Measurements from ENCODE around the gene SCTR. TPM values are rescaled to one million over a fixed set of nuclear protein-coding genes. Genes with fewer than 3 reads are reported as not detected.

Gene SCTR
- total RNA-seq, 2 experiments from 2014 or later, result not detected

DNA sequence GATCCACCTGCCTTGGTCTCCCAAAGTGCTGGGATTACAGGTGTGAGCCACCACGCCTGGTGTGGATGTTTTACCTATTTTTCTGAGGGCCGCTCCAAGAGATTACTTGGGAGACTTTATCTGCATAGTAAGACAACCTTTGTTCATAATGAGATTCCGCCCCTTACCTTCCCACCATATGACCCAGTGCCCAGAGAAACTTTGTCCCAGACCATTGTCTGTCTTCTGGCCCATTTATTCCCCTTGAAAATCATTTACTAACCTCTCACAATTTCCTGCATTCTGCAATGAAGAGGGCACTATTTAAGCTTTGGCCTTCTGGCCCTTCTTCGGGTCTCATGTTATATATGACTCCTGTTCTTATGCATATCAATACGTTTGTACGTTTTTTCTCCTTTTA is 106.4 kb downstream of the SCTR start:
- Mint-ChIP-seq H3K9me3 (peaks cover 5% of the 10 kb centered on the region), H3K4me3 (no peak overlapping the region), H3K27ac (no peak overlapping the region), H3K36me3 (ENCODE audit: low read depth) (no peaks in the 10 kb centered on the region), H3K27me3 (peaks cover 10% of the 10 kb centered on the region), H3K4me1 (ENCODE audit: low read depth) (no peaks in the 10 kb centered on the region)
- no peak for DNase-seq
- no peak for ATAC-seq
- TF ChIP-seq, protein P1, sequence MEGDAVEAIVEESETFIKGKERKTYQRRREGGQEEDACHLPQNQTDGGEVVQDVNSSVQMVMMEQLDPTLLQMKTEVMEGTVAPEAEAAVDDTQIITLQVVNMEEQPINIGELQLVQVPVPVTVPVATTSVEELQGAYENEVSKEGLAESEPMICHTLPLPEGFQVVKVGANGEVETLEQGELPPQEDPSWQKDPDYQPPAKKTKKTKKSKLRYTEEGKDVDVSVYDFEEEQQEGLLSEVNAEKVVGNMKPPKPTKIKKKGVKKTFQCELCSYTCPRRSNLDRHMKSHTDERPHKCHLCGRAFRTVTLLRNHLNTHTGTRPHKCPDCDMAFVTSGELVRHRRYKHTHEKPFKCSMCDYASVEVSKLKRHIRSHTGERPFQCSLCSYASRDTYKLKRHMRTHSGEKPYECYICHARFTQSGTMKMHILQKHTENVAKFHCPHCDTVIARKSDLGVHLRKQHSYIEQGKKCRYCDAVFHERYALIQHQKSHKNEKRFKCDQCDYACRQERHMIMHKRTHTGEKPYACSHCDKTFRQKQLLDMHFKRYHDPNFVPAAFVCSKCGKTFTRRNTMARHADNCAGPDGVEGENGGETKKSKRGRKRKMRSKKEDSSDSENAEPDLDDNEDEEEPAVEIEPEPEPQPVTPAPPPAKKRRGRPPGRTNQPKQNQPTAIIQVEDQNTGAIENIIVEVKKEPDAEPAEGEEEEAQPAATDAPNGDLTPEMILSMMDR (IDR thresholded peaks at IDR 0.05), result no peak
- intact Hi-C loops (cut with micrococcal nuclease), result no loop called here
- CTCF ChIA-PET, result no interaction called here
- POLR2A ChIA-PET, result no interaction called here

DNA sequence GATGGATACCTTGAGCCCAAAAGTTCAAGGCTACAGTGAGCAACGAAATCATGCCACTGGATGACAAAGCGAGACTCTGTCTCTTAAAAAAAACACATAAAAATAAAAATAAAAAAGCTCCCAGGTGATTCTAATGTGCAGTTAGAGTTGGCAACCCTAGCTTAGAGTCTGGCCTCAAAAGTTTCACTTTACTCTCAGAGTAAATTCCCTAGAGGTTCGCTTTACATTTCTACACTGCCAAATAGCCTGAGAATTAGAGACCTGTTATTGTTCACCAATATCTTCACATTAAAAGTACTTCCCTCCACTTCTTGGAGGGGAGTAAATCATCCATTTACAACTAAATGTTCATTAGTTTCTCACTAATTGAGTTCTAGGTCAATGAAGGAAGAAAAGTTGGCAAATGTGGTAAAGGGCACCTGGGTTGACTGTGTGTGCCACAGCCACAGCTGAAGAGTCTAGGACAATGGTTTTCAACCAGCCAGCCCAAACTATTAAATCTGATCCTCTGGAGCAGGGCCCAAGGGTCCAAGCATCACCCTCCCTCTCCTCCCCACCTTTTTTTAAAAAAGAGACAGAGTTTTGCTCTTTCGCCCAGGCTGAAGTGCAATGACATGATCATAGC is 107.9 kb downstream of the SCTR start:
- Mint-ChIP-seq H3K27ac (no peak overlapping the region), H3K27me3 (peaks cover 2% of the 10 kb centered on the region), H3K4me1 (ENCODE audit: low read depth) (no peaks in the 10 kb centered on the region), H3K4me3 (no peak overlapping the region), H3K9me3 (no peaks in the 10 kb centered on the region), H3K36me3 (ENCODE audit: low read depth) (no peaks in the 10 kb centered on the region)
- CTCF ChIA-PET, result interaction anchor here (0.7 to 1.5 kb wide), 2 partner anchors 8 to 60 kb away, joined by 4 to 5 read pairs; no protein-coding TSS in a partner anchor
- ATAC-seq, result no peak
- intact Hi-C loops (cut with micrococcal nuclease), result no loop called here
- TF ChIP-seq, protein P1 (IDR thresholded peaks at IDR 0.05), result no peak
- POLR2A ChIA-PET, result interaction anchor here (0.9 kb wide), 1 partner anchor 18 kb away, joined by 3 read pairs; no protein-coding TSS in a partner anchor
- DNase-seq, result no peak

DNA sequence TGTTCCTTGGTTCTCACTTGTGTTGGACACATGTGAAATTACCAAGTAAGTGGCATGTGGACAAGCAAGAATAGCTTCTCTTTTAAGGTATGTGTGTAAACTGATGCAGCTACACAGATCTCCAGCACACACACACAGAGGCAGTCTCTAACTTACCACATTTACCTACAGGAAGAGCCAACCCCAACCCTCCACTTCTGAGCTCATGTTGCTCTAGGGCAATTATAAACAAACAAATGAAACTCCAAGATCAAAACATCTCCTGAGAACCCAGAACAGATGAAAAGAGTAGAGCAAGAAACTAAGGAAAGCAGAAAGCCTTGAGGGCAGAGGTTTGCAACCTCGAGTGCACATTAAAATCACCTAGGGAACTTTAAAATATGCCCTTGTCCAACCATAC is 108.7 kb downstream of the SCTR start:
- Mint-ChIP-seq H3K36me3 (ENCODE audit: low read depth) (no peaks in the 10 kb centered on the region), H3K4me3 (no peak overlapping the region), H3K4me1 (ENCODE audit: low read depth) (no peaks in the 10 kb centered on the region), H3K9me3 (no peaks in the 10 kb centered on the region), H3K27me3 (peaks cover 2% of the 10 kb centered on the region), H3K27ac (no peak overlapping the region)
- CTCF ChIA-PET, result no interaction called here
- TF ChIP-seq, protein P1 (IDR thresholded peaks at IDR 0.05), result no peak
- POLR2A ChIA-PET, result no interaction called here
- DNase-seq (no peak), ATAC-seq (no peak)
- intact Hi-C loops (cut with micrococcal nuclease), result no loop called here

DNA sequence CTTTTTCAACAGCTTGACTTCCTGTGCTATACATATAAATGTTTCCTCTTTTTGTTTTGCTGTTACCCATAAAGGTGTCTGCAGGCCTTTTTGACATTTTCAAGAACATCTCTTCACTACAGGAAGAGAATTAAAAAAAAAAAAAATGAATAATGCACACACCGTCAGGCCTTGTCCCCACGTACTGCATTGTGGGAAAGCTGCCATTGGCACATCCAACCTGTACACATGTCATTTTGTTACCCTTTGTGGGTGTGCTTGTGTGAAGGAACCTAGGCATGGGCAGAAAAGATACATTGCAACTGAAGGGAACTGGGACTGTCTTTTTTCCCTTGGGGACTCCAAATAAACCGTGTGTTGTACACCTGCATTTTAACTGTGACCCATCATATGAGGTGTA is 109.4 kb downstream of the SCTR start:
- Mint-ChIP-seq H3K9me3 (no peaks in the 10 kb centered on the region), H3K27me3 (peaks cover 2% of the 10 kb centered on the region), H3K36me3 (ENCODE audit: low read depth) (no peaks in the 10 kb centered on the region), H3K4me1 (ENCODE audit: low read depth) (no peaks in the 10 kb centered on the region), H3K27ac (no peak overlapping the region), H3K4me3 (no peak overlapping the region)
- DNase-seq (no peak), ATAC-seq (no peak)
- POLR2A ChIA-PET, result no interaction called here
- intact Hi-C loops (cut with micrococcal nuclease), result no loop called here
- TF ChIP-seq, protein P1 (IDR thresholded peaks at IDR 0.05), result no peak
- CTCF ChIA-PET, result no interaction called here

DNA sequence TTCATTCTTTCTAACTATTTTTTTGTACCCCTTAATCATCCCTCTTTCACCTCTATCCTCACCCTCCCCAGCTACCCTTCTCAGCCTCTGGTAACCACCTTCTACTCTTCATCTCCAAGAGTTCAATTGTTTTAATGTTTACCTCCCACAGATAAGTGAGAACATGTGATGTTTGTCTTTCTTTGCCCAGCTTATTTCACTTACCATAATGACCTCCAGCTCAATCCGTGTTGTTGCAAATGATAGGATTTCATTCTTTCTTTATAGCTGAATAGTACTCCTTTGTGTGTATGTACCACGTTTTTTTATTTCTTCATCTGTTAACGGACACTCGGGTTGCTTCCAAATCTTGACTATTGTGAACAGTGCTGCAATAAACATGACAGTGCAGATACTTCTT is 114.8 kb downstream of the SCTR start:
- H3K4me1 Mint-ChIP-seq (ENCODE audit: low read depth), result no peaks in the 10 kb centered on the region
- intact Hi-C loops (cut with micrococcal nuclease), result loop anchor here (5.0 kb wide), 1 partner anchor 68 kb away; no protein-coding TSS in a partner anchor
- no peak overlapping the region for H3K4me3 Mint-ChIP-seq
- no peaks in the 10 kb centered on the region for H3K9me3 Mint-ChIP-seq
- CTCF ChIA-PET, result interaction anchor here (0.8 to 1.5 kb wide), 3 partner anchors 66 to 252 kb away, joined by 3 to 4 read pairs (median 3); no protein-coding TSS in a partner anchor
- TF ChIP-seq, protein P1 (IDR thresholded peaks at IDR 0.05), result no peak
- H3K27ac Mint-ChIP-seq, result no peak overlapping the region
- no peaks in the 10 kb centered on the region for H3K27me3 Mint-ChIP-seq
- H3K36me3 Mint-ChIP-seq (ENCODE audit: low read depth), result no peaks in the 10 kb centered on the region
- ATAC-seq (no peak), DNase-seq (no peak)
- POLR2A ChIA-PET, result no interaction called here

Measured in activated CD8-positive, alpha-beta T cell treated with anti-CD3 and anti-CD28 coated beads for 36 hours (primary cell).